HFF-Myc (cell line): ENCODE data around the gene PSMC2.
"Not testable (repeated sequence)": the region's sequence is repeated elsewhere in the genome, so short reads cannot be mapped to it uniquely, and the experiment has no call there.

Experiments used
- DNase-seq: peaks from one replicate; pipeline ENCODE4 v3.0.0-alpha.2; 2011; ENCODE audit warnings: low read depth; ENCODE audit errors: extremely low read depth
- H3K4me3 ChIP-seq: replicated peaks from 2 replicates; pipeline ENCODE4 v1.5.1; 2011; ENCODE audit warnings: low read depth, mild to moderate bottlenecking, control low read depth, low read length
- CTCF ChIP-seq: IDR thresholded peaks from 2 replicates; pipeline ENCODE4 v1.5.1; 2012; ENCODE audit warnings: mild to moderate bottlenecking, low read depth, low read length, control low read depth; ENCODE audit errors: missing control alignments

Gene PSMC2

GRCh38 chr7:103396471-103396870 lies 49.0 kb downstream of the PSMC2 start:
- TF ChIP-seq CTCF = no peak
- DNase-seq = no peak
- H3K4me3 ChIP-seq = no peak overlapping the region

GRCh38 chr7:103398483-103399127 lies 51.2 kb downstream of the PSMC2 start:
- DNase-seq = no peak
- H3K4me3 ChIP-seq = no peak overlapping the region
- no peak for TF ChIP-seq CTCF

GRCh38 chr7:103399687-103400086 lies 52.2 kb downstream of the PSMC2 start:
- not testable (repeated sequence) for DNase-seq, H3K4me3 ChIP-seq

GRCh38 chr7:103405789-103406613 lies 58.6 kb downstream of the PSMC2 start:
- DNase-seq, H3K4me3 ChIP-seq: not testable (repeated sequence)

- no peak overlapping the region for H3K4me3 ChIP-seq
- no peak for DNase-seq
- TF ChIP-seq CTCF = no peak
Measured at GRCh38 chr7:103412151-103412550, 64.7 kb downstream of the PSMC2 start.

GRCh38 chr7:103413407-103413806 lies 66.0 kb downstream of the PSMC2 start:
- no peak for DNase-seq
- H3K4me3 ChIP-seq = no peak overlapping the region
- TF ChIP-seq CTCF = no peak

GRCh38 chr7:103418241-103418640 lies 70.8 kb downstream of the PSMC2 start:
- no peak for DNase-seq
- no peak for TF ChIP-seq CTCF
- H3K4me3 ChIP-seq = no peak overlapping the region
